H1 (cell line): ENCODE measurements around the gene MAGEA1. TPM values are rescaled to one million over a fixed set of nuclear protein-coding genes. Genes with fewer than 3 reads are reported as not detected.

Experiments
- CTCF ChIA-PET: fragments of 300-600 bp; sonication (Branson Sonifier 250); formaldehyde crosslinking; loops from one replicate; lab custom pipeline; 2021; ENCODE audit not compliant: partially characterized antibody; lab: Charles Lee
- POLR2A ChIA-PET: fragments of 300-600 bp; sonication (Branson Sonifier 250); formaldehyde crosslinking; loops from one replicate; lab custom pipeline; 2021; ENCODE audit warnings: inconsistent platforms; ENCODE audit not compliant: partially characterized antibody; lab: Charles Lee
- DNase-seq, 2 experiments: peaks; one replicate each; pipeline versions ENCODE4 v3.0.0 to v3.0.0-alpha.2; 2010 to 2022; ENCODE audit warnings: low spot score in 2 of 2, low read depth in 1 of 2, mixed read lengths in 1 of 2
- FAIRE-seq: peaks from 2 replicates; lab custom pipeline; 2011; peaks lifted over from hg19 to GRCh38; lab: Jason Lieb, UNC
- H2AFZ ChIP-seq: 2 replicates; pipeline ENCODE4 v1.8.1; 2012; ENCODE audit warnings: low read length, inconsistent platforms
- H2AK5ac ChIP-seq: 2 replicates; pipeline ENCODE4 v1.6.1; 2013; ENCODE audit warnings: low read depth, low read length
- H2BK120ac ChIP-seq: replicated peaks from 2 replicates; pipeline ENCODE3; 2013; ENCODE audit warnings: low read depth, low read length, inconsistent platforms
- H2BK12ac ChIP-seq: 2 replicates; pipeline ENCODE4 v1.6.1; 2013; ENCODE audit warnings: low read depth, low read length
- H2BK15ac ChIP-seq: 2 replicates; pipeline ENCODE4 v1.6.1; 2013; ENCODE audit warnings: low read length
- H2BK20ac ChIP-seq: 2 replicates; pipeline ENCODE4 v1.6.1; 2013; ENCODE audit warnings: low read length
- H2BK5ac ChIP-seq: 2 replicates; pipeline ENCODE4 v1.6.1; 2013; ENCODE audit warnings: low read depth, low read length
- H3K14ac ChIP-seq: 2 replicates; pipeline ENCODE4 v1.6.1; 2013; ENCODE audit warnings: inconsistent platforms; ENCODE audit not compliant: insufficient read length
- H3K18ac ChIP-seq: 2 replicates; pipeline ENCODE4 v1.6.1; 2013; ENCODE audit warnings: low read length; ENCODE audit errors: extremely low read depth
- H3K23ac ChIP-seq: 2 replicates; pipeline ENCODE4 v1.6.1; 2013; ENCODE audit warnings: inconsistent platforms; ENCODE audit not compliant: insufficient read length
- H3K23me2 ChIP-seq: 2 replicates; pipeline ENCODE4 v1.6.1; 2013; ENCODE audit warnings: low read depth, low read length
- H3K27ac ChIP-seq: 2 replicates; pipeline ENCODE4 v1.6.1; 2011; ENCODE audit warnings: low read depth, low read length, inconsistent platforms
- H3K27me3 ChIP-seq, 4 experiments: replicated peaks in 1 of 4; 1 replicate in 1 of 4; 2 replicates in 3 of 4; pipeline versions ENCODE4 v1.6.1 to v1.8.1; 2011 to 2013; ENCODE audit warnings: low read length in 3 of 4, mild to moderate bottlenecking in 3 of 4, inconsistent platforms in 2 of 4, mixed read lengths in 2 of 4, moderate library complexity in 1 of 4; ENCODE audit not compliant: control insufficient read depth in 3 of 4, insufficient read depth in 3 of 4; ENCODE audit errors: extremely low read depth in 1 of 4
- H3K36me3 ChIP-seq, 4 experiments: 2 replicates each; pipeline versions ENCODE4 v1.6.1 to v1.8.1; 2011 to 2013; ENCODE audit warnings: mild to moderate bottlenecking in 4 of 4, low read length in 3 of 4, moderate library complexity in 2 of 4, control low read depth in 1 of 4, inconsistent platforms in 1 of 4; ENCODE audit not compliant: insufficient read depth in 4 of 4, control insufficient read depth in 2 of 4
- H3K4ac ChIP-seq: replicated peaks from 2 replicates; pipeline ENCODE3; 2013; ENCODE audit warnings: low read length, low read depth, mixed read lengths, inconsistent platforms; ENCODE audit not compliant: insufficient read length
- H3K4me1 ChIP-seq, 4 experiments: replicated peaks in 1 of 4; 1 replicate in 1 of 4; 2 replicates in 3 of 4; pipeline versions ENCODE4 v1.6.1 to v1.8.1; 2011 to 2013; ENCODE audit warnings: low read length in 3 of 4, inconsistent platforms in 2 of 4, mixed read lengths in 1 of 4; ENCODE audit not compliant: insufficient read depth in 4 of 4, control insufficient read depth in 3 of 4
- H3K4me2 ChIP-seq, 2 experiments: 2 replicates each; pipeline versions ENCODE4 v1.6.1 to v1.8.1; 2011 to 2013; ENCODE audit warnings: low read depth in 2 of 2, low read length in 2 of 2, control low read depth in 1 of 2, inconsistent platforms in 1 of 2, mild to moderate bottlenecking in 1 of 2; ENCODE audit not compliant: insufficient read depth in 1 of 2
- H3K4me3 ChIP-seq, 4 experiments: fragments of 200-600, 300-600 bp in 1 of 4; sonication (generic), shearing (Covaris generic), sonication (Bioruptor Twin) in 1 of 4; 2 replicates each; pipeline versions ENCODE4 v1.5.1 to v1.8.1; 2011 to 2016; ENCODE audit warnings: low read length in 4 of 4, low read depth in 3 of 4, control low read depth in 2 of 4, inconsistent platforms in 2 of 4, mild to moderate bottlenecking in 2 of 4, mixed read lengths in 1 of 4, moderate library complexity in 1 of 4; ENCODE audit not compliant: insufficient read depth in 2 of 4; ENCODE audit errors: extremely low read depth in 1 of 4
- H3K56ac ChIP-seq: replicated peaks from 2 replicates; pipeline ENCODE3; 2013; ENCODE audit warnings: low read depth, mild to moderate bottlenecking, mixed read lengths, low read length, inconsistent platforms; ENCODE audit not compliant: insufficient read length
- H3K79me1 ChIP-seq: 2 replicates; pipeline ENCODE4 v1.6.1; 2013; ENCODE audit warnings: low read depth, low read length, control low read depth
- H3K79me2 ChIP-seq, 2 experiments: 2 replicates each; pipeline versions ENCODE4 v1.6.1 to v1.8.1; 2012 to 2013; ENCODE audit warnings: low read length in 2 of 2, mild to moderate bottlenecking in 2 of 2, inconsistent platforms in 1 of 2; ENCODE audit not compliant: insufficient read depth in 2 of 2, control insufficient read depth in 1 of 2
- H3K9ac ChIP-seq, 4 experiments: replicated peaks in 1 of 4; 1 replicate in 1 of 4; 2 replicates in 3 of 4; pipeline versions ENCODE4 v1.6.1 to v1.8.1; 2011 to 2013; ENCODE audit warnings: low read depth in 3 of 4, low read length in 3 of 4, control low read depth in 2 of 4, mild to moderate bottlenecking in 2 of 4, moderate library complexity in 2 of 4, inconsistent platforms in 1 of 4; ENCODE audit errors: extremely low read depth in 1 of 4
- H3K9me3 ChIP-seq, 2 experiments: 2 replicates each; pipeline versions ENCODE4 v1.6.1 to v1.8.1; 2012 to 2013; ENCODE audit warnings: mild to moderate bottlenecking in 2 of 2, moderate library complexity in 2 of 2, control low read depth in 1 of 2, inconsistent platforms in 1 of 2, low read depth in 1 of 2, low read length in 1 of 2, mixed read lengths in 1 of 2; ENCODE audit not compliant: insufficient read depth in 2 of 2
- H4K20me1 ChIP-seq, 2 experiments: replicated peaks in 1 of 2; 2 replicates each; pipeline versions ENCODE3 to v1.8.1; 2011 to 2013; ENCODE audit warnings: inconsistent platforms in 2 of 2, low read length in 2 of 2, mild to moderate bottlenecking in 1 of 2; ENCODE audit not compliant: insufficient read depth in 2 of 2, control insufficient read depth in 1 of 2
- H4K5ac ChIP-seq: 2 replicates; pipeline ENCODE4 v1.6.1; 2013; ENCODE audit warnings: low read length, low read depth, mixed read lengths, inconsistent platforms; ENCODE audit not compliant: insufficient read length
- H4K8ac ChIP-seq: 2 replicates; pipeline ENCODE4 v1.8.0; 2013; ENCODE audit warnings: mild to moderate bottlenecking, moderate library complexity, low read length, inconsistent platforms; ENCODE audit not compliant: insufficient read depth; ENCODE audit errors: extremely low read depth
- H4K91ac ChIP-seq: replicated peaks from 2 replicates; pipeline ENCODE3; 2013; ENCODE audit warnings: low read length, mixed read lengths, inconsistent platforms; ENCODE audit not compliant: insufficient read length
- CBX5 ChIP-seq: fragments of 300-800, 300-1000 bp; sonication (generic); IDR thresholded peaks from 2 replicates; pipeline ENCODE4 v1.7.1; 2016; ENCODE audit warnings: antibody characterized with exemption, low read length, low read depth
- CREB1 ChIP-seq: IDR thresholded peaks from 2 replicates; pipeline ENCODE4 v1.6.1; 2012; ENCODE audit warnings: inconsistent platforms
- CTBP2 ChIP-seq: IDR thresholded peaks from 2 replicates; pipeline ENCODE4 v1.7.0; 2011; ENCODE audit warnings: borderline replicate concordance, mild to moderate bottlenecking, moderate library complexity, mixed read lengths, low read length; ENCODE audit not compliant: insufficient read depth, insufficient read length
- GABPA ChIP-seq: IDR thresholded peaks from 2 replicates; pipeline ENCODE4 v1.6.1; 2011; ENCODE audit warnings: mild to moderate bottlenecking, low read length, moderate library complexity, borderline replicate concordance; ENCODE audit not compliant: insufficient read depth
- HDAC6 ChIP-seq: IDR thresholded peaks from one replicate; pipeline ENCODE4 v1.7.1; 2012; ENCODE audit warnings: low read depth, mild to moderate bottlenecking, inconsistent platforms, low read length, moderate library complexity
- JUN ChIP-seq: IDR thresholded peaks from 2 replicates; pipeline ENCODE4 v1.6.1; 2011; ENCODE audit warnings: low read depth, mild to moderate bottlenecking, improper control_type of control experiment, low read length
- MAX ChIP-seq: IDR thresholded peaks from 2 replicates; pipeline ENCODE4 v1.6.1; 2012; ENCODE audit warnings: inconsistent platforms
- NANOG ChIP-seq: IDR thresholded peaks from 2 replicates; pipeline ENCODE4 v1.6.1; 2011; ENCODE audit warnings: low read length, low read depth, mild to moderate bottlenecking, inconsistent platforms; ENCODE audit not compliant: insufficient read depth, poor library complexity, severe bottlenecking
- RFX5 ChIP-seq: IDR thresholded peaks from 2 replicates; pipeline ENCODE4 v1.6.1; 2011; ENCODE audit warnings: low read depth, low read length, improper control_type of control experiment, borderline replicate concordance
- SIN3A ChIP-seq, 2 experiments: IDR thresholded peaks in 1 of 2; conservative IDR thresholded peaks in 1 of 2; 2 replicates each; pipeline ENCODE4 v1.6.1; 2011 to 2012; ENCODE audit warnings: low read length in 2 of 2, improper control_type of control experiment in 1 of 2, low read depth in 1 of 2, mild to moderate bottlenecking in 1 of 2
- SP1 ChIP-seq: IDR thresholded peaks from 2 replicates; pipeline ENCODE4 v1.6.1; 2011; ENCODE audit warnings: low read depth, low read length
- TAF1 ChIP-seq: IDR thresholded peaks from 2 replicates; pipeline ENCODE4 v1.6.1; 2011; ENCODE audit warnings: mild to moderate bottlenecking, low read depth, low read length
- YY1 ChIP-seq: IDR thresholded peaks from 2 replicates; pipeline ENCODE4 v1.6.1; 2011; ENCODE audit warnings: low read depth, mild to moderate bottlenecking, low read length
- WGBS, 2 experiments: shearing (Covaris generic) in 1 of 2; methylation state at CpG; one replicate each; pipeline versions ENCODE4 v1.1.6 to v1.1.7; 2013 to 2015; ENCODE audit warnings: low lambda C conversion rate in 2 of 2, mixed read lengths in 2 of 2, inconsistent platforms in 1 of 2, low coverage in 1 of 2, missing lambda C conversion rate in 1 of 2; ENCODE audit not compliant: insufficient replicate concordance in 2 of 2, insufficient coverage in 1 of 2, insufficient read length in 1 of 2; ENCODE audit errors: extremely low coverage in 1 of 2, missing lambda C conversion rate in 1 of 2; 5-methylcytosine and 5-hydroxymethylcytosine counted together
- polyA plus RNA-seq, 7 experiments: library from polyadenylated mRNA; depleted of rRNA in 3 of 7; stranded (reverse) in 5 of 7; unstranded in 2 of 7; fragments of >200 nt in 5 of 7; fragments of 200-250 nt in 2 of 7; gene quantifications; 1 replicate in 5 of 7; 2 replicates in 1 of 7; 4 replicates in 1 of 7; pipeline versions ENCODE4 v1.2.1 to v1.2.3, GENCODE V29; 2011 to 2013; ENCODE audit warnings: missing spikeins in 2 of 7, mixed read lengths in 2 of 7
- total RNA-seq: library from RNA; stranded (reverse); fragmentation: NEBNext Ultra II Directional; extraction: Animal tissue kit (Norgen Biotek cat#: 25700); gene quantifications from 2 replicates; pipeline ENCODE4 v1.2.1, GENCODE V29; 2021
- TF ChIP-seq, protein P1 (sequence below): IDR thresholded peaks from 2 replicates; pipeline ENCODE4 v1.6.1; 2012; ENCODE audit warnings: inconsistent platforms

Gene MAGEA1
- total and polyA plus RNA-seq, 2 of the 8 experiments (the other 6 are each of a cell fraction or from before 2014, with no cell fraction given): not detected

DNA sequence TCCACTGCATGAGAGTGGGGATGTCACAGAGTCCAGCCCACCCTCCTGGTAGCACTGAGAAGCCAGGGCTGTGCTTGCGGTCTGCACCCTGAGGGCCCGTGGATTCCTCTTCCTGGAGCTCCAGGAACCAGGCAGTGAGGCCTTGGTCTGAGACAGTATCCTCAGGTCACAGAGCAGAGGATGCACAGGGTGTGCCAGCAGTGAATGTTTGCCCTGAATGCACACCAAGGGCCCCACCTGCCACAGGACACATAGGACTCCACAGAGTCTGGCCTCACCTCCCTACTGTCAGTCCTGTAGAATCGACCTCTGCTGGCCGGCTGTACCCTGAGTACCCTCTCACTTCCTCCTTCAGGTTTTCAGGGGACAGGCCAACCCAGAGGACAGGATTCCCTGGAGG lies 2.7 kb downstream of the MAGEA1 start:
- no peak overlapping the region for H2BK12ac ChIP-seq
- H3K79me1 ChIP-seq: no peaks in the 10 kb centered on the region
- FAIRE-seq (no peak), DNase-seq (no peak)
- no peaks in the 10 kb centered on the region for H3K9me3 ChIP-seq
- no peak overlapping the region for H2BK120ac ChIP-seq
- no peak overlapping the region for H3K9ac ChIP-seq
- H3K4ac ChIP-seq: no peak overlapping the region
- 100% methylated on average over 2 of the region's 4 CpGs; no CpG with 5 or more reads in 1 of the 2 experiments for WGBS, 2 experiments
- H3K4me2 ChIP-seq: no peak overlapping the region
- H3K23me2 ChIP-seq: no peaks in the 10 kb centered on the region
- no peak overlapping the region for H3K18ac ChIP-seq
- no peak overlapping the region for H3K23ac ChIP-seq
- ChIA-PET CTCF (no interaction called here), POLR2A (no interaction called here)
- no peak overlapping the region for H3K4me3 ChIP-seq
- no peaks in the 10 kb centered on the region for H4K20me1 ChIP-seq
- H2BK20ac ChIP-seq: no peak overlapping the region
- no peak overlapping the region for H4K8ac ChIP-seq
- H3K56ac ChIP-seq: no peak overlapping the region
- H2AFZ ChIP-seq: no peak overlapping the region
- no peaks in the 10 kb centered on the region for H3K27me3 ChIP-seq
- H4K5ac ChIP-seq: no peak overlapping the region
- H2BK5ac ChIP-seq: no peak overlapping the region
- no peaks in the 10 kb centered on the region for H3K79me2 ChIP-seq
- H2BK15ac ChIP-seq: no peak overlapping the region
- no peak overlapping the region for H3K27ac ChIP-seq
- H2AK5ac ChIP-seq: no peak overlapping the region
- H3K4me1 ChIP-seq: no peaks in the 10 kb centered on the region
- H3K36me3 ChIP-seq: no peaks in the 10 kb centered on the region
- H4K91ac ChIP-seq: no peak overlapping the region
- H3K14ac ChIP-seq: no peak overlapping the region
- TF ChIP-seq RFX5 (no peak), GABPA (no peak), JUN (no peak), TAF1 (no peak), YY1 (no peak), CREB1 (no peak), SP1 (no peak), NANOG (no peak), SIN3A (conservative IDR thresholded peaks at IDR 0.05 in 1 of 2, IDR thresholded peaks at IDR 0.05 in 1 of 2; ENCODE audit: low read depth in 1 of 2, low read length in 2 of 2) (no peak), CTBP2 (no peak), CBX5 (no peak), MAX (no peak), HDAC6 (no peak)
- TF ChIP-seq, protein P1, sequence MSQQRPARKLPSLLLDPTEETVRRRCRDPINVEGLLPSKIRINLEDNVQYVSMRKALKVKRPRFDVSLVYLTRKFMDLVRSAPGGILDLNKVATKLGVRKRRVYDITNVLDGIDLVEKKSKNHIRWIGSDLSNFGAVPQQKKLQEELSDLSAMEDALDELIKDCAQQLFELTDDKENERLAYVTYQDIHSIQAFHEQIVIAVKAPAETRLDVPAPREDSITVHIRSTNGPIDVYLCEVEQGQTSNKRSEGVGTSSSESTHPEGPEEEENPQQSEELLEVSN: no peak
